SK-N-MC (cell line): Measurements from ENCODE around the gene MAP1S.

Experiments
- DNase-seq: peaks from one replicate; pipeline ENCODE4 v3.0.0-alpha.2; 2011; ENCODE audit warnings: low read depth, low spot score
- H3K27ac ChIP-seq: fragments of 200-600 bp; sonication (generic); 2 replicates; pipeline ENCODE4 v1.5.1; 2016; ENCODE audit warnings: mixed run types
- H3K36me3 ChIP-seq: fragments of 200-600 bp; sonication (generic); 2 replicates; pipeline ENCODE4 v1.6.1; 2017; ENCODE audit warnings: antibody characterized with exemption, low read length, mixed read lengths; ENCODE audit not compliant: insufficient read depth
- H3K4me3 ChIP-seq: fragments of 200-600 bp; sonication (generic); 2 replicates; pipeline ENCODE4 v1.5.1; 2016
- H3K9ac ChIP-seq: fragments of 200-600 bp; sonication (generic); 2 replicates; pipeline ENCODE4 v1.8.0; 2017; ENCODE audit warnings: mixed run types, mixed read lengths; ENCODE audit not compliant: insufficient read length
- H3K9me3 ChIP-seq: fragments of 200-600 bp; sonication (generic); 2 replicates; pipeline ENCODE4 v1.6.1; 2017; ENCODE audit warnings: low read depth, mild to moderate bottlenecking, antibody characterized with exemption, low read length, moderate library complexity, mixed read lengths
- EZH2 ChIP-seq: fragments of 200-600 bp; sonication (generic); IDR thresholded peaks from one replicate; pipeline ENCODE4 v1.6.1; 2017; ENCODE audit warnings: antibody characterized with exemption
- FOXP2 ChIP-seq: optimal IDR thresholded peaks from 2 replicates; pipeline ENCODE3; 2011; ENCODE audit warnings: mild to moderate bottlenecking, moderate library complexity; ENCODE audit not compliant: insufficient read depth; ENCODE audit errors: extremely low read length, control extremely low read depth
- POLR2AphosphoS5 ChIP-seq: IDR thresholded peaks from 2 replicates; pipeline ENCODE4 v1.6.1; 2012; ENCODE audit warnings: mild to moderate bottlenecking, low read depth, low read length, borderline replicate concordance

Gene MAP1S

GRCh38 chr19:17752865-17753639 lies 33.8 kb downstream of the MAP1S start:
- Histone ChIP-seq H3K9me3 (no peaks in the 10 kb centered on the region), H3K27ac (no peak overlapping the region), H3K36me3 (no peaks in the 10 kb centered on the region), H3K9ac (no peak overlapping the region), H3K4me3 (no peak overlapping the region)
- TF ChIP-seq POLR2AphosphoS5 = no peak
- TF ChIP-seq FOXP2 = no peak
- no peak for TF ChIP-seq EZH2
- DNase-seq = no peak

GRCh38 chr19:17753976-17754375 lies 34.7 kb downstream of the MAP1S start:
- H3K4me3 ChIP-seq = no peak overlapping the region
- no peaks in the 10 kb centered on the region for H3K9me3 ChIP-seq
- no peaks in the 10 kb centered on the region for H3K36me3 ChIP-seq
- no peak for DNase-seq
- H3K27ac ChIP-seq = no peak overlapping the region
- H3K9ac ChIP-seq = no peak overlapping the region
- TF ChIP-seq EZH2 (no peak), POLR2AphosphoS5 (no peak), FOXP2 (no peak)

- Histone ChIP-seq H3K9me3 (no peaks in the 10 kb centered on the region), H3K27ac (no peak overlapping the region), H3K9ac (no peak overlapping the region), H3K36me3 (no peaks in the 10 kb centered on the region), H3K4me3 (no peak overlapping the region)
- DNase-seq = no peak
- no peak for TF ChIP-seq POLR2AphosphoS5
- no peak for TF ChIP-seq FOXP2
- TF ChIP-seq EZH2 = no peak
Measured at GRCh38 chr19:17754634-17755442, 35.6 kb downstream of the MAP1S start.

- H3K9ac ChIP-seq = no peak overlapping the region
- H3K9me3 ChIP-seq = no peaks in the 10 kb centered on the region
- no peaks in the 10 kb centered on the region for H3K36me3 ChIP-seq
- no peak overlapping the region for H3K27ac ChIP-seq
- no peak for DNase-seq
- H3K4me3 ChIP-seq = no peak overlapping the region
- TF ChIP-seq POLR2AphosphoS5 (no peak), FOXP2 (no peak), EZH2 (no peak)
Measured at GRCh38 chr19:17755443-17755890, 36.2 kb downstream of the MAP1S start.

GRCh38 chr19:17755977-17756670 lies 36.8 kb downstream of the MAP1S start:
- no peak overlapping the region for H3K9ac ChIP-seq
- H3K4me3 ChIP-seq = no peak overlapping the region
- no peaks in the 10 kb centered on the region for H3K36me3 ChIP-seq
- TF ChIP-seq EZH2 (no peak), POLR2AphosphoS5 (no peak), FOXP2 (no peak)
- no peak for DNase-seq
- H3K27ac ChIP-seq = no peak overlapping the region
- no peaks in the 10 kb centered on the region for H3K9me3 ChIP-seq

GRCh38 chr19:17757125-17757524 lies 37.8 kb downstream of the MAP1S start:
- Histone ChIP-seq H3K9ac (no peak overlapping the region), H3K9me3 (no peaks in the 10 kb centered on the region), H3K4me3 (no peak overlapping the region), H3K27ac (no peak overlapping the region), H3K36me3 (no peaks in the 10 kb centered on the region)
- no peak for DNase-seq
- TF ChIP-seq EZH2 (no peak), FOXP2 (no peak), POLR2AphosphoS5 (no peak)

- DNase-seq = no peak
- H3K9me3 ChIP-seq = no peaks in the 10 kb centered on the region
- TF ChIP-seq EZH2 (no peak), POLR2AphosphoS5 (no peak), FOXP2 (no peak)
- H3K36me3 ChIP-seq = no peaks in the 10 kb centered on the region
- no peak overlapping the region for H3K9ac ChIP-seq
- H3K27ac ChIP-seq = no peak overlapping the region
- no peak overlapping the region for H3K4me3 ChIP-seq
Measured at GRCh38 chr19:17758515-17758914, 39.2 kb downstream of the MAP1S start.

- Histone ChIP-seq H3K36me3 (no peaks in the 10 kb centered on the region), H3K4me3 (no peak overlapping the region), H3K9me3 (no peaks in the 10 kb centered on the region), H3K27ac (no peak overlapping the region), H3K9ac (no peak overlapping the region)
- TF ChIP-seq EZH2 = no peak
- TF ChIP-seq POLR2AphosphoS5 = no peak
- TF ChIP-seq FOXP2 = no peak
- no peak for DNase-seq
Measured at GRCh38 chr19:17761148-17761547, 41.9 kb downstream of the MAP1S start.
